Activated naive CD8-positive, alpha-beta T cell treated with anti-CD3 and anti-CD28 coated beads, Interleukin-2, amount 50 U/mL, for 24 hours (primary cell): Measurements from ENCODE around the gene HS1BP3.

Experiments used
- ATAC-seq: fragments of 150-1000 bp; cut with Tn5 transposase; one replicate; pipeline ENCODE4 v1.10.0; 2021
- DNase-seq: peaks from one replicate; pipeline ENCODE4 v3.0.0; 2021
- H3K27ac Mint-ChIP-seq: one replicate; pipeline ENCODE4 v1.8.0; 2021; ENCODE audit warnings: mild to moderate bottlenecking, mixed read lengths
- H3K27me3 Mint-ChIP-seq: one replicate; pipeline ENCODE4 v1.8.0; 2021; ENCODE audit warnings: mixed read lengths
- H3K36me3 Mint-ChIP-seq: one replicate; pipeline ENCODE4 v1.8.0; 2021; ENCODE audit warnings: low read depth, mixed read lengths
- H3K4me1 Mint-ChIP-seq: one replicate; pipeline ENCODE4 v1.8.0; 2021; ENCODE audit warnings: mixed read lengths
- H3K4me3 Mint-ChIP-seq: one replicate; pipeline ENCODE4 v1.8.0; 2021; ENCODE audit warnings: mild to moderate bottlenecking, moderate library complexity, mixed read lengths
- H3K9me3 Mint-ChIP-seq: one replicate; pipeline ENCODE4 v1.8.0; 2021; ENCODE audit warnings: mixed read lengths

The HS1BP3 gene

GRCh38 chr2:20573620-20574422 is 77.1 kb downstream of the HS1BP3 start:
- no peak for DNase-seq
- no peak for ATAC-seq
- Mint-ChIP-seq H3K4me3 (no peak overlapping the region), H3K36me3 (no peaks in the 10 kb centered on the region), H3K4me1 (peaks cover 27% of the 10 kb centered on the region), H3K27me3 (no peaks in the 10 kb centered on the region), H3K27ac (no peak overlapping the region), H3K9me3 (no peaks in the 10 kb centered on the region)

GRCh38 chr2:20572221-20572620 is 78.7 kb downstream of the HS1BP3 start:
- peaks cover 19% of the 10 kb centered on the region for H3K4me1 Mint-ChIP-seq

DNA sequence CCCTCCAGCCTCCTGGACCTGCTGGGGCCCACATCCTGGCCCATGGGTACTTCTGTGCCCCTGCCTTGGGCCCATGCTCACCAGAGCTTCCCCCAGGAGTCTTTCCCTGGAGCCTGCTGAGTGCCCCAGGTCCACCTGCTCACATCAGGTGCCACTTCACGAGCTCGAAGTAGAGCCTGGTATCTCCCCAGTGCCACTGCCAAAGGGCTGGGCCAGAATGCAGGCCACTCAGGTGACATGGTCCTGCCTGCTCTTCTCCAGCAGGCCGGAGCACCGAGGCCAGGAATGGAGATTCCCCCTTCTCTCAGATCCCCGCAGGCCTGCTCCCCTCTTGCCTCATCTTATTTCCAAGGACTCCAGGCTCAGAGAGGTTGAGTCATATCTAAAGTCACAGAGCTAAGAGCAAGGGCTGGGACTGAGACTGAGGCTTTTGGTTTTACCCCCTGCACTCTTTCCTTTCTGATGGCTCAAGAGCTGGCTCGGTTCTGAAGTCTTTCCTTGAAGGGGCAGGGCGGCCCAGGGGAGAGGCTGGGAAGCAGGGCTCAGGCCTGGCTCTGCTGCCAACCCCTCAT is 79.2 kb downstream of the HS1BP3 start:
- H3K27me3 Mint-ChIP-seq, result peaks cover 3% of the 10 kb centered on the region
- ATAC-seq (no peak), DNase-seq (no peak)
- peaks cover 14% of the 10 kb centered on the region for H3K4me1 Mint-ChIP-seq
- no peaks in the 10 kb centered on the region for H3K36me3 Mint-ChIP-seq
- H3K4me3 Mint-ChIP-seq, result no peak overlapping the region
- peak overlapping the region; percentile 27 for H3K27ac Mint-ChIP-seq
- no peaks in the 10 kb centered on the region for H3K9me3 Mint-ChIP-seq

More at GRCh38 chr2:20572221-20572620, 78.7 kb downstream of the HS1BP3 start:
- peak overlapping the region; percentile 27 for H3K27ac Mint-ChIP-seq
- no peak for DNase-seq
- no peak for ATAC-seq
- H3K36me3 Mint-ChIP-seq, result no peaks in the 10 kb centered on the region
- H3K4me3 Mint-ChIP-seq, result no peak overlapping the region
- H3K27me3 Mint-ChIP-seq, result no peaks in the 10 kb centered on the region
- no peaks in the 10 kb centered on the region for H3K9me3 Mint-ChIP-seq

- peaks cover 9% of the 10 kb centered on the region for H3K4me1 Mint-ChIP-seq
- ATAC-seq (no peak), DNase-seq (no peak)
- no peak overlapping the region for H3K27ac Mint-ChIP-seq
- H3K9me3 Mint-ChIP-seq, result no peaks in the 10 kb centered on the region
- no peaks in the 10 kb centered on the region for H3K36me3 Mint-ChIP-seq
- peaks cover 3% of the 10 kb centered on the region for H3K27me3 Mint-ChIP-seq
- H3K4me3 Mint-ChIP-seq, result no peak overlapping the region
Observed at GRCh38 chr2:20571231-20571630, 79.7 kb downstream of the HS1BP3 start.

GRCh38 chr2:20570249-20570648 is 80.6 kb downstream of the HS1BP3 start:
- H3K4me1 Mint-ChIP-seq, result peaks cover 2% of the 10 kb centered on the region
- H3K4me3 Mint-ChIP-seq, result no peak overlapping the region
- DNase-seq (no peak), ATAC-seq (no peak)
- H3K36me3 Mint-ChIP-seq, result no peaks in the 10 kb centered on the region
- peaks cover 3% of the 10 kb centered on the region for H3K27me3 Mint-ChIP-seq
- H3K27ac Mint-ChIP-seq, result no peak overlapping the region
- H3K9me3 Mint-ChIP-seq, result no peaks in the 10 kb centered on the region

DNA sequence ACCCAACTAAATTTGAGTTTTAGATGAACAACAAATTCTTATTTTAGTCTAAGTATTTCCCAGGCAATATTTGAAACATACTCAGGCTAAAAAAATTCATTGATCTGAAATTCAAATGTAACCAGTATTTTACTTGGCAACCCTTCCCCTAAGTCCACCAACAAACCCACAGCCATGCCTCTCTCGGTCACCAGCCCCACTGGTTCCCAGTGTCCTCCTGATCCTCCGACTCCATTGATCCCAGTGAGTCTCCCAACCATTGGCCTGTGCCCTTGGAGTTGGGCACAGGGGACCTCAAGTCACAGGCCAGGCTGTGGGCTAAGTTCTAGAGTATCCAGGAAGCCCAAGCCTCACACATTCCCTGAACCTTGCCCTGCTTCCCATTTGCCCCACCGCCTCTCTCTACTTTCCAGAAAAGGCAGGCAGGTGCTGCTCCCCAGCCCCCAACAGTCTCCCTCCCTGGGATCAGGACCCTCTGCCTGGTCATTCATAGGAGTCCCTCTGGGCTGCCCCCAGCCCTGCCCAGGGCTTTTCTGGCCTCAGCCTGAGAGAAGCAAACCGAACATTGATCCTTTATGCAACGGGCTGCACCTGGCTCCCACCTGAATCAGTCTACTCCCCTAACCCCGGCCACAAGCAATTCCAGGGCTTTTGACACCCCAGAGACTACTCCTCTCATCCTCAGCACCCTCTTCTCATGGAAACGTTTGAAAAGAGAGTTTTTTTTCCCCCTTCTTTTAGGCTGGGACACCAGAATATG is 81.3 kb downstream of the HS1BP3 start:
- Mint-ChIP-seq H3K36me3 (no peaks in the 10 kb centered on the region), H3K27me3 (peaks cover 3% of the 10 kb centered on the region), H3K4me3 (no peak overlapping the region), H3K27ac (no peak overlapping the region), H3K4me1 (peaks cover 2% of the 10 kb centered on the region), H3K9me3 (no peaks in the 10 kb centered on the region)
- no peak for ATAC-seq
- no peak for DNase-seq

- Mint-ChIP-seq H3K27ac (no peak overlapping the region), H3K36me3 (no peaks in the 10 kb centered on the region)
Observed at GRCh38 chr2:20568501-20569463, 82.1 kb downstream of the HS1BP3 start.

GRCh38 chr2:20567926-20568179 is 83.0 kb downstream of the HS1BP3 start:
- DNase-seq, result no peak
- Mint-ChIP-seq H3K27me3 (peaks cover 3% of the 10 kb centered on the region), H3K4me1 (peaks cover 2% of the 10 kb centered on the region), H3K9me3 (no peaks in the 10 kb centered on the region), H3K4me3 (no peak overlapping the region), H3K27ac (no peak overlapping the region), H3K36me3 (no peaks in the 10 kb centered on the region)
- ATAC-seq, result no peak

More at GRCh38 chr2:20568501-20569463, 82.1 kb downstream of the HS1BP3 start:
- no peaks in the 10 kb centered on the region for H3K9me3 Mint-ChIP-seq
- DNase-seq (no peak), ATAC-seq (no peak)
- H3K27me3 Mint-ChIP-seq, result peaks cover 3% of the 10 kb centered on the region
- H3K4me3 Mint-ChIP-seq, result no peak overlapping the region
- peaks cover 2% of the 10 kb centered on the region for H3K4me1 Mint-ChIP-seq
